ENCODE data around the gene NUP58. TPM values are rescaled to one million over a fixed set of nuclear protein-coding genes. Genes with fewer than 3 reads are reported as not detected.

The NUP58 gene
- total RNA-seq, 1 experiment from 2014 or later: 101 TPM

DNA sequence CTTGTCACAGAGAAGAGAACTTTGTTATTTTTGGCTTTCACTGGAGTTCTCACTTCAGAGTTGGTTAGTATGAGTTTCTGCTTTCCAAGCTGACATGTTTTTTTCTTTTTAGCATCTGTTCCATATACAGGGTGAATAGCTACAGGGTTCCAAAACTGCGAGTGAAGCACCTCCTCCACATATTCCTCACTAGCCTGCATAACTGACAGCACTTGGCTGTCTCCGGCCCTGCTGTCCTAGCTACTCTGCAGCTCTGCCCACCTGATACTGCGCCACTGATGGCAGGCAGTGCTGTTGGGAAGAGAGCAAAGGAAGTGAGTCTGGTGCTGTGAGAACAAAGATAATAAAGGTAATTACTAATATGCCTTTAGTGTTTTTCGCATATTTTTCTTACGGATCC lies 77.1 kb downstream of the NUP58 start:
- Histone ChIP-seq H3K9me3 (ENCODE audit: control insufficient read depth in 1 of 2, insufficient read depth in 1 of 2, low read depth in 1 of 2, low read length in 2 of 2) (no peaks in the 10 kb centered on the region), H3K27me3 (ENCODE audit: insufficient read depth, low read length) (peaks cover 5% of the 10 kb centered on the region; the same call in 1 of the 2 replicates), H3K4me3 (replicated peaks in 1 of 2; ENCODE audit: low read depth in 1 of 2, low read length in 2 of 2) (no peak overlapping the region), H3K36me3 (ENCODE audit: control insufficient read depth in 1 of 2, insufficient read depth in 2 of 2, low read length in 2 of 2) (no peaks in the 10 kb centered on the region), H4K20me1 (ENCODE audit: insufficient read depth) (no peaks in the 10 kb centered on the region), H3K4me2 (ENCODE audit: low read length) (no peak overlapping the region), H3K27ac (ENCODE audit: low read depth, low read length) (no peak overlapping the region), H3K4me1 (ENCODE audit: control insufficient read depth in 1 of 2, insufficient read depth in 2 of 2, low read length in 2 of 2) (no peaks in the 10 kb centered on the region), H3K9me2 (ENCODE audit: insufficient read depth) (no peaks in the 10 kb centered on the region), H3K79me2 (ENCODE audit: insufficient read depth, low read length) (no peaks in the 10 kb centered on the region), H2AFZ (ENCODE audit: low read depth, low read length, poor library complexity, severe bottlenecking) (no peak overlapping the region), H3K9ac (ENCODE audit: low read length) (no peak overlapping the region)
- no TSS peak for BruUV-seq (replicated peaks)
- no peak for TF ChIP-seq ELF1 (IDR thresholded peaks at IDR 0.05; ENCODE audit: borderline replicate concordance, low read depth)
- TF ChIP-seq, protein P1, sequence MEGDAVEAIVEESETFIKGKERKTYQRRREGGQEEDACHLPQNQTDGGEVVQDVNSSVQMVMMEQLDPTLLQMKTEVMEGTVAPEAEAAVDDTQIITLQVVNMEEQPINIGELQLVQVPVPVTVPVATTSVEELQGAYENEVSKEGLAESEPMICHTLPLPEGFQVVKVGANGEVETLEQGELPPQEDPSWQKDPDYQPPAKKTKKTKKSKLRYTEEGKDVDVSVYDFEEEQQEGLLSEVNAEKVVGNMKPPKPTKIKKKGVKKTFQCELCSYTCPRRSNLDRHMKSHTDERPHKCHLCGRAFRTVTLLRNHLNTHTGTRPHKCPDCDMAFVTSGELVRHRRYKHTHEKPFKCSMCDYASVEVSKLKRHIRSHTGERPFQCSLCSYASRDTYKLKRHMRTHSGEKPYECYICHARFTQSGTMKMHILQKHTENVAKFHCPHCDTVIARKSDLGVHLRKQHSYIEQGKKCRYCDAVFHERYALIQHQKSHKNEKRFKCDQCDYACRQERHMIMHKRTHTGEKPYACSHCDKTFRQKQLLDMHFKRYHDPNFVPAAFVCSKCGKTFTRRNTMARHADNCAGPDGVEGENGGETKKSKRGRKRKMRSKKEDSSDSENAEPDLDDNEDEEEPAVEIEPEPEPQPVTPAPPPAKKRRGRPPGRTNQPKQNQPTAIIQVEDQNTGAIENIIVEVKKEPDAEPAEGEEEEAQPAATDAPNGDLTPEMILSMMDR (IDR thresholded peaks at IDR 0.05 in 2 of 3, conservative IDR thresholded peaks at IDR 0.05 in 1 of 3; ENCODE audit: borderline replicate concordance in 1 of 3, insufficient read depth in 1 of 3, low read depth in 2 of 3, low read length in 2 of 3): no peak
- no peak for TF ChIP-seq SP1 (IDR thresholded peaks at IDR 0.05; ENCODE audit: low read depth)
- TF ChIP-seq SIN3A (IDR thresholded peaks at IDR 0.05; ENCODE audit: low read depth): no peak
- TF ChIP-seq EGR1 (IDR thresholded peaks at IDR 0.05; ENCODE audit: low read depth): no peak
- TF ChIP-seq EZH2phosphoT487 (IDR thresholded peaks at IDR 0.05; ENCODE audit: borderline replicate concordance): no peak
- no peak for TF ChIP-seq JUND (IDR thresholded peaks at IDR 0.05)
- TF ChIP-seq FOSL1 (IDR thresholded peaks at IDR 0.05; ENCODE audit: low read depth): no peak
- TF ChIP-seq, protein P2, sequence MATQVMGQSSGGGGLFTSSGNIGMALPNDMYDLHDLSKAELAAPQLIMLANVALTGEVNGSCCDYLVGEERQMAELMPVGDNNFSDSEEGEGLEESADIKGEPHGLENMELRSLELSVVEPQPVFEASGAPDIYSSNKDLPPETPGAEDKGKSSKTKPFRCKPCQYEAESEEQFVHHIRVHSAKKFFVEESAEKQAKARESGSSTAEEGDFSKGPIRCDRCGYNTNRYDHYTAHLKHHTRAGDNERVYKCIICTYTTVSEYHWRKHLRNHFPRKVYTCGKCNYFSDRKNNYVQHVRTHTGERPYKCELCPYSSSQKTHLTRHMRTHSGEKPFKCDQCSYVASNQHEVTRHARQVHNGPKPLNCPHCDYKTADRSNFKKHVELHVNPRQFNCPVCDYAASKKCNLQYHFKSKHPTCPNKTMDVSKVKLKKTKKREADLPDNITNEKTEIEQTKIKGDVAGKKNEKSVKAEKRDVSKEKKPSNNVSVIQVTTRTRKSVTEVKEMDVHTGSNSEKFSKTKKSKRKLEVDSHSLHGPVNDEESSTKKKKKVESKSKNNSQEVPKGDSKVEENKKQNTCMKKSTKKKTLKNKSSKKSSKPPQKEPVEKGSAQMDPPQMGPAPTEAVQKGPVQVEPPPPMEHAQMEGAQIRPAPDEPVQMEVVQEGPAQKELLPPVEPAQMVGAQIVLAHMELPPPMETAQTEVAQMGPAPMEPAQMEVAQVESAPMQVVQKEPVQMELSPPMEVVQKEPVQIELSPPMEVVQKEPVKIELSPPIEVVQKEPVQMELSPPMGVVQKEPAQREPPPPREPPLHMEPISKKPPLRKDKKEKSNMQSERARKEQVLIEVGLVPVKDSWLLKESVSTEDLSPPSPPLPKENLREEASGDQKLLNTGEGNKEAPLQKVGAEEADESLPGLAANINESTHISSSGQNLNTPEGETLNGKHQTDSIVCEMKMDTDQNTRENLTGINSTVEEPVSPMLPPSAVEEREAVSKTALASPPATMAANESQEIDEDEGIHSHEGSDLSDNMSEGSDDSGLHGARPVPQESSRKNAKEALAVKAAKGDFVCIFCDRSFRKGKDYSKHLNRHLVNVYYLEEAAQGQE (IDR thresholded peaks at IDR 0.05; ENCODE audit: low read depth): no peak
- TF ChIP-seq ZFX (IDR thresholded peaks at IDR 0.05): no peak
- TF ChIP-seq EZH2 (IDR thresholded peaks at IDR 0.05): no peak
- no peak for TF ChIP-seq CBX3 (IDR thresholded peaks at IDR 0.05; ENCODE audit: low read depth)
- TF ChIP-seq ZNF274 (IDR thresholded peaks at IDR 0.05; ENCODE audit: low read depth, low read length): no peak
- ChIA-PET CTCF (no interaction called here), RAD21 (ENCODE audit: low non-redundant PET in 1 of 2, low total read pairs in 2 of 2, uncharacterized antibody in 2 of 2, unreplicated experiment in 2 of 2) (no interaction called here), POLR2A (no interaction called here)
- DNase-seq (ENCODE audit: low read depth, low spot score) (no peak), ATAC-seq (no peak)
- intact Hi-C loops (cut with micrococcal nuclease): loop anchor here (5.0 kb wide), 1 partner anchor 371 kb away; no protein-coding TSS in a partner anchor

Data from HCT116 (cell line).